HepG2 (cell line): ENCODE data around the gene UCHL3. TPM values are rescaled to one million over a fixed set of nuclear protein-coding genes. Genes with fewer than 3 reads are reported as not detected.

Experiments
- ATF7 ChIP-seq, 2 experiments: fragments of 450-650 bp in 1 of 2; sonication (generic) in 1 of 2; formaldehyde crosslinking in 1 of 2; IDR thresholded peaks; 2 replicates each; pipeline versions ENCODE4 v1.4.0 to v1.6.1; 2016 to 2020; ENCODE audit warnings: antibody characterized with exemption in 1 of 2, mild to moderate bottlenecking in 1 of 2, missing genetic modification reagents in 1 of 2
- CAMTA2 ChIP-seq: sonication (generic); formaldehyde crosslinking; IDR thresholded peaks from 2 replicates; pipeline ENCODE4 v1.4.0; 2020; ENCODE audit warnings: mild to moderate bottlenecking, missing genetic modification reagents, borderline replicate concordance
- DDIT3 ChIP-seq: sonication (generic); formaldehyde crosslinking; IDR thresholded peaks from 2 replicates; pipeline ENCODE4 v1.4.0; 2020; ENCODE audit warnings: mild to moderate bottlenecking, missing genetic modification reagents
- GLI4 ChIP-seq: sonication (generic); formaldehyde crosslinking; IDR thresholded peaks from 2 replicates; pipeline ENCODE4 v1.5.1; 2020; ENCODE audit warnings: missing genetic modification reagents, mild to moderate bottlenecking, moderate library complexity, borderline replicate concordance
- MAX ChIP-seq: IDR thresholded peaks from 2 replicates; pipeline ENCODE4 v1.6.1; 2012; ENCODE audit warnings: inconsistent platforms
- PAX8 ChIP-seq: sonication (generic); formaldehyde crosslinking; IDR thresholded peaks from 2 replicates; pipeline ENCODE4 v1.8.0; 2022; ENCODE audit warnings: mild to moderate bottlenecking, missing genetic modification reagents, borderline replicate concordance
- POGK ChIP-seq: sonication (generic); formaldehyde crosslinking; conservative IDR thresholded peaks from 2 replicates; pipeline ENCODE4 v1.8.0; 2022; ENCODE audit warnings: mild to moderate bottlenecking, moderate library complexity, missing genetic modification reagents
- RXRA ChIP-seq: sonication (generic); formaldehyde crosslinking; IDR thresholded peaks from 2 replicates; pipeline ENCODE4 v1.5.1; 2020; ENCODE audit warnings: missing genetic modification reagents
- SRY ChIP-seq: sonication (generic); formaldehyde crosslinking; IDR thresholded peaks from 2 replicates; pipeline ENCODE4 v1.8.0; 2022; ENCODE audit warnings: mild to moderate bottlenecking, missing genetic modification reagents
- TFAP4 ChIP-seq: sonication (generic); IDR thresholded peaks from 2 replicates; pipeline ENCODE4 v1.6.1; 2016; ENCODE audit warnings: low read depth, borderline replicate concordance
- U2AF2 ChIP-seq: fragments of 200-400 bp; formaldehyde crosslinking; IDR thresholded peaks from 2 replicates; pipeline ENCODE4 v1.6.1; 2017; ENCODE audit warnings: low read depth, mild to moderate bottlenecking, low read length
- ZNF234 ChIP-seq: sonication (generic); formaldehyde crosslinking; conservative IDR thresholded peaks from 2 replicates; pipeline ENCODE4 v1.5.1; 2020; ENCODE audit warnings: mild to moderate bottlenecking, missing genetic modification reagents
- ZNF546 ChIP-seq: sonication (generic); formaldehyde crosslinking; conservative IDR thresholded peaks from 2 replicates; pipeline ENCODE4 v1.8.1; 2023; ENCODE audit warnings: mild to moderate bottlenecking, missing genetic modification reagents
- ZNF589 ChIP-seq: sonication (generic); formaldehyde crosslinking; conservative IDR thresholded peaks from 2 replicates; pipeline ENCODE4 v1.8.0; 2022; ENCODE audit warnings: mild to moderate bottlenecking, moderate library complexity, missing genetic modification reagents
- ZNF7 ChIP-seq: IDR thresholded peaks from 2 replicates; pipeline ENCODE4 v1.6.1; 2016; ENCODE audit warnings: missing biosample characterization, missing genetic modification reagents
- ZNF784 ChIP-seq: sonication (generic); formaldehyde crosslinking; IDR thresholded peaks from 2 replicates; pipeline ENCODE4 v1.5.1; 2020; ENCODE audit warnings: missing genetic modification reagents, mild to moderate bottlenecking, borderline replicate concordance
- ZNF83 ChIP-seq: sonication (generic); formaldehyde crosslinking; IDR thresholded peaks from 2 replicates; pipeline ENCODE4 v1.4.0; 2020; ENCODE audit warnings: missing genetic modification reagents, mild to moderate bottlenecking, borderline replicate concordance
- polyA plus RNA-seq, 8 experiments: library from polyadenylated mRNA; depleted of rRNA in 3 of 8; stranded (reverse) in 7 of 8; unstranded in 1 of 8; fragments of >200 nt; fragmentation: Illumina TruSeq in 4 of 8; extraction: Trizol in 4 of 8; gene quantifications; 2 replicates each; pipeline versions ENCODE4 v1.2.1 to v1.2.3, GENCODE V29; 2011 to 2016; ENCODE audit warnings: low read depth in 4 of 8, missing spikeins in 1 of 8, mixed read lengths in 1 of 8; ENCODE audit not compliant: insufficient read depth in 1 of 8
- total RNA-seq, 5 experiments: library from RNA; depleted of rRNA; stranded (reverse); fragments of >200 nt; fragmentation: Illumina TruSeq; extraction: Trizol; gene quantifications; 2 replicates each; pipeline ENCODE4 v1.2.3, GENCODE V29; 2016; ENCODE audit warnings: low read depth in 1 of 5
- TF ChIP-seq, protein P1 (sequence below): sonication (generic); formaldehyde crosslinking; IDR thresholded peaks from 2 replicates; pipeline ENCODE4 v1.8.1; 2023; ENCODE audit warnings: missing genetic modification reagents, mild to moderate bottlenecking, borderline replicate concordance
- TF ChIP-seq, protein P2 (sequence below): sonication (generic); formaldehyde crosslinking; IDR thresholded peaks from 2 replicates; pipeline ENCODE4 v1.4.0; 2020; ENCODE audit warnings: missing genetic modification reagents, borderline replicate concordance
- TF ChIP-seq, protein P3 (sequence below): sonication (generic); formaldehyde crosslinking; IDR thresholded peaks from 2 replicates; pipeline ENCODE4 v1.8.1; 2023; ENCODE audit warnings: mild to moderate bottlenecking, inconsistent platforms, moderate library complexity, missing genetic modification reagents, borderline replicate concordance

Gene UCHL3
- total and polyA plus RNA-seq, 2 of the 13 experiments (the other 11 are each of a cell fraction or from before 2014, with no cell fraction given), result 36.2 to 93.3 TPM

DNA sequence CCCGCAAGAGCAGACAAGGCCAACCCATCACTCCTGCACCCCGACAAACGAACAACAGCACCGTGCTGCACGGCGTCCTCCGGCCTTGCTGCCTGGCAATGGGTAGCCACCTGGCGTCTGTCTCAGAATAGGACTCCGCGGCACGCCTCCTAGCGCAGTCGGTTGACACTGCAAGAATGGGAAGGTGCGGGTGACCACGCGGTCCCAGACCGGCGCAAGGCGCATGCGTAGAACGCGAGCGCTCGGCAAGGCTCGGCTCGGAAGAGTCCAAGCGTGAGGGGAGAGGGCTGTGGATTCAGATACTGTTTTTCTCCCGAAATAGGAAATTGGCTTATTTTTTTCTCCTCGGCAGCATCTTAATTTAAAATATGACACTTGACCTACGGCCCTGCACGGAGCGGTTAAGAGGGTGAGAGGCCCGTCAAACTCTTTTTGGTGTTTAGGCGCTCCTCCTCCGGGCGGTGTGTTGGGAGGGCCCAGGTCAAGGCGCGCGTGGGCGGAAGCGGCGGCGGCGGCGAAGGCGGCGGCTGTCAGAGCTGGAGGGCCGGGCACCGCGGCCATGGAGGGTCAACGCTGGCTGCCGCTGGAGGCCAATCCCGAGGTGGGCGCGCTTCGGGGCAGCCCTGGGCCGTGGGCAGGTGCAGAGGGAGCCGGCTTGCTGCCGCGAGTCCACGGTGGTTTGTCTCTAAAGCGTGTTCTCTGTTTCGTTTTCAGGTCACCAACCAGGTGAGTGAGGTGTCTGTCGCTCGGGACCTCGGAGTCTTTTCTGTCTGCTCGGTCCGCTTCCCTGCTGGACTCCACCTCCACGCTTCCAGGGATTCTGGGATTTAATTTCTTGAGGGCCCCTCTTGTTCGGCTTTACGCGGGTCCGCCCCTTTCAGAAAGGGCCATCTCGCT is at the start of gene UCHL3 (continued):
- TF ChIP-seq ZNF83 (no peak), PAX8 (no peak), CAMTA2 (CRISPR knock-in tag) (no peak), MAX (peak; percentile 98), U2AF2 (no peak), RXRA (CRISPR knock-in tag) (peak; percentile 45), ATF7 (IDR thresholded peaks at IDR 0.05) (0 out of 2 replicates have a peak, but pooled peaks have one; percentile 84), ATF7 (CRISPR knock-in tag; IDR thresholded peaks at IDR 0.05) (no peak), ZNF589 (CRISPR knock-in tag) (no peak), DDIT3 (CRISPR knock-in tag) (no peak), TFAP4 (peak; percentile 52; the same call in 1 of the 2 replicates), ZNF546 (CRISPR knock-in tag) (peak; percentile 77; the same call in 1 of the 2 replicates), ZNF234 (0 out of 2 replicates have a peak, but pooled peaks have one; percentile 24), ZNF7 (CRISPR knock-in tag) (no peak), ZNF784 (CRISPR knock-in tag) (peak; percentile 92; the same call in 1 of the 2 replicates), SRY (CRISPR knock-in tag) (0 out of 2 replicates have a peak, but pooled peaks have one; percentile 39), POGK (no peak; the same call in 1 of the 2 replicates), GLI4 (no peak; the same call in 1 of the 2 replicates)
- TF ChIP-seq, protein P1, sequence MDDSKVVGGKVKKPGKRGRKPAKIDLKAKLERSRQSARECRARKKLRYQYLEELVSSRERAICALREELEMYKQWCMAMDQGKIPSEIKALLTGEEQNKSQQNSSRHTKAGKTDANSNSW (CRISPR knock-in tag), result no peak
- TF ChIP-seq, protein P2, sequence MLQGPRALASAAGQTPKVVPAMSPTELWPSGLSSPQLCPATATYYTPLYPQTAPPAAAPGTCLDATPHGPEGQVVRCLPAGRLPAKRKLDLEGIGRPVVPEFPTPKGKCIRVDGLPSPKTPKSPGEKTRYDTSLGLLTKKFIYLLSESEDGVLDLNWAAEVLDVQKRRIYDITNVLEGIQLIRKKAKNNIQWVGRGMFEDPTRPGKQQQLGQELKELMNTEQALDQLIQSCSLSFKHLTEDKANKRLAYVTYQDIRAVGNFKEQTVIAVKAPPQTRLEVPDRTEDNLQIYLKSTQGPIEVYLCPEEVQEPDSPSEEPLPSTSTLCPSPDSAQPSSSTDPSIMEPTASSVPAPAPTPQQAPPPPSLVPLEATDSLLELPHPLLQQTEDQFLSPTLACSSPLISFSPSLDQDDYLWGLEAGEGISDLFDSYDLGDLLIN (CRISPR knock-in tag), result no peak
- TF ChIP-seq, protein P3, sequence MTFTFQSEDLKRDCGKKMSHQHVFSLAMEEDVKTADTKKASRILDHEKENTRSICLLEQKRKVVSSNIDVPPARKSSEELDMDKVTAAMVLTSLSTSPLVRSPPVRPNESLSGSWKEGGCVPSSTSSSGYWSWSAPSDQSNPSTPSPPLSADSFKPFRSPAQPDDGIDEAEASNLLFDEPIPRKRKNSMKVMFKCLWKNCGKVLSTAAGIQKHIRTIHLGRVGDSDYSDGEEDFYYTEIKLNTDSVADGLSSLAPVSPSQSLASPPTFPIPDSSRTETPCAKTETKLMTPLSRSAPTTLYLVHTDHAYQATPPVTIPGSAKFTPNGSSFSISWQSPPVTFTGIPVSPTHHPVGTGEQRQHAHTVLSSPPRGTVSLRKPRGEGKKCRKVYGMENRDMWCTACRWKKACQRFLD (CRISPR knock-in tag), result no peak
